NCI-H187 (cell line): ENCODE results near the gene TBXAS1.
"Not testable (repeated sequence)": the region's sequence is repeated elsewhere in the genome, so short reads cannot be mapped to it uniquely, and the experiment has no call there.

Experiments used
- DNase-seq, 2 experiments: peaks; one replicate each; lab custom pipeline; 2025; lab: John Stamatoyannopoulos, UW

TBXAS1 gene

DNA sequence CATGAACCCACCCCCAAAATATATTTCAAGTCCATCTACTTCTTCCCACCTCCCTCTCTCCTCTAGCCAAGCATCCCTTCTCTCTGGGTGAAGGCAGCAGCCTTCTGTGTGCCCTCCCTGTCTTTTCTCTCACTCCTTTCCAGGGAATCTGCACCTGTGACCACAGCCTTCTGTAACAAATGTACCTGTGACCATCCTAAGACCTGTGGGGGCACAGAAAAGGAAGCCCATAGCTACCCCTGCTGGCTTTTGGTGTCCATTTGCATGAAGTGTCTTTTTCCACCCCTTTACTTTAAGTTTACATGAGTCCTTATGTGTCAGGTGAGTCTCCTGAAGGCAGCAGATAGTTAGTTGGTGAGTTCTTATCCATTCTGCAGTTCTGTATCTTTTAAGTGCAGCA lies 2.0 kb upstream of the TBXAS1 start:
- DNase-seq, result no peak

- DNase-seq, result no peak
Observed at GRCh38 chr7:139828446-139828845, 618 bp upstream of the TBXAS1 start.

DNA sequence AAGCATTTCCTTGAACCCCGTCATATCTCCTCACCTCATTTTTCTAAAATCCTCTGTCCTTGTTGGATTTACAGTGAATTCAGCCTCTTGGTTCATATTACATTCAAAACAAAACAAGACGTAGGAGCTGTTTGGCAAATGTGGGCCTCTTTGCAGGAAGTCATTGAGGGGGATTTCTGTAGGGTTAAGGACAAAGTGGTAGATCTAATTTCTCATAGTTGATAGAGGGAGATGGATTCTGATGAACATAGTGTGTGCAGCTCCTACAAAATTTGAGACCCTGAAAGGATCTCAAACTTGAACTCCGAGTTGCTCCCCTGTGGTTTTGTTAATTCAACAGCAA lies 682 bp downstream of the TBXAS1 start:
- no peak for DNase-seq

DNA sequence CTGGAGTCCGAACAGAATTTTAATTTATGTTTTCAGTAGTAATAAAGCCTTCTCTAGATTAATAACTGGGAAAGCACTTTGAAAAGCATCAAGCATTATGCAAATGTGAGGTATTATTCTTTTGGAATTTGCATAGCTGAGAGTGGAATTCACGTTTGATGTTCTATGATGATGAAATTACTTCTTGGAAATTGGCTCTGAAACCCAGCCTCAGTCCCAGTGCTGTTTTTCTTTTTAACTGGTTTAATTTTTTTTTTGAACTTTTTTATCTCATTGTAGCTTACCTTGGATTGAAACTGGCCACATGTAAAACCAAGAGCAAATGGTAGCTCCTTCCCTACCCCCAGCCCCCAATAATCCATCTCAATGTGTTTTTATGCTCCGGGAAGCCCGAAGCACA lies 1.2 kb downstream of the TBXAS1 start:
- DNase-seq, result no peak

DNA sequence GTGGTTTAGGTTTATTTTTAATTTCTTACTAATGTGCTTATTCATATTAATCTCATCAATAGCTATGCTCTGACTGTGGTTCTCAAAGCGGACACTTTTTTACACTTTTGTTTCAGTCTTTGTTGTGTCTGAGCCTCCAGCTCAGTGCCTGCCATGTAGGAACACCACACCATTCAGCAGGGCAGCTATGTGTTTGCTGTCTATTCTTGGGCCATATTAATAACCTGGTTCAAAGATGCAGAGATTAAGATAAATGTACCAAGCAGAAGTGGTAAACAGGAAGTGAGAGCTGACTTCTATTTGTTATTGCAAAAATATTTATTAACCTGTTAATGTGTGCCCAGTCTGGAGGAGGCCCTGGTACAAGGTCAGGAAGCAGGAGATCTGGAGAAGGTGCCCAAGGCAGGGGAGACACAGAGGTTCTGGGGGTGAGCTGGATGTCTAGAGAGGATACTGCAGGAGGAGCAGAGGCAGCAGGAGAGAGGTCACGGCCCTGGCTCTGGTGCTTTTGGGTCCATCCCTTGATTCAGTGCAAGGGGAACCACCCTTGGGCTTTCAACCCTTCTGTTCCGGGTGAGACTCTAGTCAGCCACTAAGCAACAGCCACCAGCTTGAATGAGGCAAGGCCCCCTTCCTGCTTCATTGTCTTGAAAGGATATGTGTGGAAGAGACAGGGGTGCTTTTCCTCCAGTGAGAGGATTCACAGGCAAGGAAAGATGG lies 1.9 kb downstream of the TBXAS1 start:
- DNase-seq, result no peak

DNA sequence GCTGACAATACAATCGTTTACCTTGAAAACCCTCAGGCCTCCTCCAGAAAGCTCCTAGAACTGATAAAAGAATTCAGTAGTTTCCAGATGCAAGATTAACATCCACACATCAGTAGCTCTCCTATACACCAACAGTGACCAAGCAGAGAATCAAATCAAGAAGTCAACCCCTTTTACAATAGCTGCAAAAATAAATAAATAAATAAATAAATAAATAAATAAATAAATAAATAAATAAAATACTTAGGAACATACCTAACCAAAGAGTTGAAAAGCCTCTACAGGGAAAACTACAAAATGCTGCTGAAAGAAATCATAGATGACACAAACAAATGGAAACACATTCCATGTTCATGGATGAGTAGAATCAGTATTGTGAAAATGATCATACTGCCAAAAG lies 6.8 kb downstream of the TBXAS1 start:
- DNase-seq, result not testable (repeated sequence)

GRCh38 chr7:139837291-139837690 lies 8.2 kb downstream of the TBXAS1 start:
- not testable (repeated sequence) for DNase-seq

GRCh38 chr7:139838276-139838675 lies 9.2 kb downstream of the TBXAS1 start:
- DNase-seq, result no peak

DNA sequence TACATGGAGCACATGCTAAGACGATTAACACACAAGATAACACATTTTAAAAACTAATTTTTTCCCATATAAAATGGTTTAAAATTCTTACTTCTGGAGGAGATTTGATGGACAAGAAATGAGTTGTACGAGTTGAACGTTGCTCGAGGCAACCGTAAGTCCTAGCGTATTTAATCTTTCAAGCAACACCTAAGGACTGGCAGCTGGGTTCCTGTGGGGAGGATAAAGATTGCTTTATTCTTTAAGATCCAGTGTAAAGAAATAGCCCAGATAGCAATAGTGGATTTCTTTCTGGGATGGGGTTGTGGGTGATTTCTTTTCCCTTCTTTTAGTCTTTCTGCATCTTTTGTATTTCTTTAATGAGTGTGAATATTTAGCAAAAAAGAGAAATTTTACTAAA lies 9.8 kb downstream of the TBXAS1 start:
- no peak for DNase-seq

GRCh38 chr7:139840776-139841175 lies 11.7 kb downstream of the TBXAS1 start:
- DNase-seq, result no peak

GRCh38 chr7:139842401-139843210 lies 13.5 kb downstream of the TBXAS1 start:
- DNase-seq, result no peak

- DNase-seq, result not testable (repeated sequence)
Observed at GRCh38 chr7:139843211-139843537, 14.1 kb downstream of the TBXAS1 start.

- no peak for DNase-seq
Observed at GRCh38 chr7:139844779-139845442, 15.8 kb downstream of the TBXAS1 start.

- no peak for DNase-seq
Observed at GRCh38 chr7:139845443-139845805, 16.4 kb downstream of the TBXAS1 start.

- DNase-seq, result no peak
Observed at GRCh38 chr7:139846297-139846696, 17.2 kb downstream of the TBXAS1 start.

GRCh38 chr7:139848274-139848673 lies 19.2 kb downstream of the TBXAS1 start:
- no peak for DNase-seq

- DNase-seq, result no peak
Observed at GRCh38 chr7:139850906-139851305, 21.8 kb downstream of the TBXAS1 start.

GRCh38 chr7:139851770-139852481 lies 22.9 kb downstream of the TBXAS1 start:
- DNase-seq, result no peak

DNA sequence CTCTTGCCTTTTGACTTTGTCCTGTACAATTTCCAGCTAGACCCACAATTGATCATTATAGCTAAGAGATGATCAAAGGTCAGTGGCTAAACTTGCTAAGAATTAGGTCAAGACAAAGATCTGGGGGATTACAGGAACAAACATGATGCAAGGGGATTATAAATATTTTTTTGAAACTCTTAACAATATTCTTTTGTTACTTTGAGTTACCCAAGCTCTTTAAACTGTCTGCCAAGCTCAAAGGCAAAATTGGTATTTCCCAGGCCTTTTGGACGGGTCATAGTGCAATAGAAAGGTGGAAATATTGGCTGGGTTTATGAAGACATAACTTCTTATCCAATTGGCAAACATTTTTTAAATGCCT lies 23.4 kb downstream of the TBXAS1 start:
- no peak for DNase-seq

DNA sequence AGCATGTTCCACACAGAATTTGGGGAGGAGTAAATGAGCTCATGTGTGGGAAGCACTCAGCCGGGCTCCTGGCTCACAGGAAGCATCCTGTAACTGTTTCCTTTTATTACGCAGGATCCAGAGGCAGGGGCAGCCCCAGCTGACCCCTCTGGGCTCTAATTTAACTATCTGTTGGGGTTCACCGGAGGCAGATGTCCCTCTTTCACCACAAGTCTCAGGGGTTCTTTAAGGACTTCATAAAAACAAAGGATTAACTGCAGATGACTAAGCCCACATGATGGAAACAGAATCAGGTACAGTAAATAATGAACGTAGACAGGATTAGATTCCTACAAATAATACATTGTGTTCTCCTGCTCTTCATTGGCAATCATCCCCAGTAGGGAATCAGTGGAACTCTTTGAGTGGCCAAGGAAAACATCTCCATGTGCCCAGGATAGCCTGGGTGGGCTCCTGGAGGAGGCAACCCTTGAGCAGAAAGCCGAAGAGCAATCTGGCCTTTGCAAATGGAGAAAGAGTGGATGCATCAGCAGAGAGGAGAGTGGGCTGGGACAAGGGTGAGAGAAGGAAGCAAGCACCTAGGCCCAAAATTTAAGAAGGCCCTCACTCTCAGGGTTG lies 24.6 kb downstream of the TBXAS1 start:
- no peak for DNase-seq

- no peak for DNase-seq
Observed at GRCh38 chr7:139854124-139854511, 25.1 kb downstream of the TBXAS1 start.

- DNase-seq, result no peak
Observed at GRCh38 chr7:139854803-139855497, 25.9 kb downstream of the TBXAS1 start.
